Tibial artery (tissue), 4 donors: ENCODE measurements around the gene SPATA7.

Source experiments
- DNase-seq, 2 donors: peaks; one replicate each; pipeline ENCODE4 v3.0.0-alpha.2; 2019
- H3K27ac ChIP-seq, 2 donors: fragments of 200-600 bp; sonication (generic) in 1 of 2; 1 replicate in 1 of 2; 2 replicates in 1 of 2; pipeline ENCODE4 v1.5.1; 2018 to 2019; ENCODE audit warnings: mild to moderate bottlenecking in 1 of 2
- H3K27me3 ChIP-seq, 2 donors: fragments of 200-600 bp; sonication (generic) in 1 of 2; one replicate each; pipeline versions ENCODE4 v1.5.1 to v1.6.0; 2016 to 2019
- H3K36me3 ChIP-seq, 3 donors: fragments of 200-600 bp; sonication (generic) in 2 of 3; one replicate each; pipeline ENCODE4 v1.5.1; 2016 to 2019; ENCODE audit warnings: mild to moderate bottlenecking in 2 of 3
- H3K4me1 ChIP-seq, 4 donors: fragments of 200-600 bp; sonication (generic) in 2 of 4; 1 replicate in 3 of 4; 2 replicates in 1 of 4; pipeline ENCODE4 v1.5.1; 2016 to 2019
- H3K4me3 ChIP-seq, 2 donors: fragments of 200-600 bp; sonication (generic) in 1 of 2; 1 replicate in 1 of 2; 2 replicates in 1 of 2; pipeline ENCODE4 v1.5.1; 2018 to 2019; ENCODE audit warnings: mild to moderate bottlenecking in 2 of 2
- H3K9me3 ChIP-seq, 3 donors: fragments of 200-600 bp; sonication (generic) in 1 of 3; one replicate each; pipeline ENCODE4 v1.5.1; 2016 to 2019
- CTCF ChIP-seq, 2 experiments: fragments of 200-600 bp in 1 of 2; fragments of 450-650 bp in 1 of 2; IDR thresholded peaks; one replicate each; pipeline ENCODE4 v1.5.1; 2017 to 2019; ENCODE audit warnings: antibody characterized with exemption in 2 of 2, mild to moderate bottlenecking in 1 of 2, moderate library complexity in 1 of 2
- intact Hi-C: fragments of 100-400 bp; cut with DNase I; formaldehyde crosslinking; loops from one replicate; pipeline ENCODE4 v1.15.0; 2023; ENCODE audit warnings: low total_unique reads

The SPATA7 gene

GRCh38 chr14:88463318-88463717 is 77.9 kb downstream of the SPATA7 start:
- no peak for TF ChIP-seq CTCF (IDR thresholded peaks at IDR 0.05)
- peaks cover 0 to under 1% (median 0%) of the 10 kb centered on the region in 4 donors for H3K4me1 ChIP-seq
- H3K27me3 ChIP-seq: no peaks in the 10 kb centered on the region
- DNase-seq: no peak
- intact Hi-C loops: no loop called here
- H3K9me3 ChIP-seq: peaks cover 2 to 22% (median 11%) of the 10 kb centered on the region in 3 donors
- peaks cover 47 to 84% (median 66%) of the 10 kb centered on the region in 3 donors for H3K36me3 ChIP-seq
- no peak overlapping the region for H3K27ac ChIP-seq
- H3K4me3 ChIP-seq: no peak overlapping the region

GRCh38 chr14:88468406-88468805 is 82.9 kb downstream of the SPATA7 start:
- H3K4me1 ChIP-seq: peaks cover 0 to 6% (median 0%) of the 10 kb centered on the region in 4 donors
- H3K27ac ChIP-seq: no peak overlapping the region
- DNase-seq: no peak
- intact Hi-C loops: no loop called here
- no peak for TF ChIP-seq CTCF (IDR thresholded peaks at IDR 0.05)
- H3K4me3 ChIP-seq: no peak overlapping the region
- H3K36me3 ChIP-seq: peaks cover 70 to 96% (median 81%) of the 10 kb centered on the region in 3 donors
- no peaks in the 10 kb centered on the region for H3K9me3 ChIP-seq
- H3K27me3 ChIP-seq: no peaks in the 10 kb centered on the region

GRCh38 chr14:88470542-88471440 is 85.3 kb downstream of the SPATA7 start:
- no peak for DNase-seq
- TF ChIP-seq CTCF (IDR thresholded peaks at IDR 0.05): no peak
- intact Hi-C loops: no loop called here
- Histone ChIP-seq H3K9me3 (no peaks in the 10 kb centered on the region), H3K4me3 (no peak overlapping the region), H3K4me1 (peaks cover 0 to 6% (median 0%) of the 10 kb centered on the region in 4 donors), H3K36me3 (peaks cover 72 to 83% (median 80%) of the 10 kb centered on the region in 3 donors), H3K27me3 (no peaks in the 10 kb centered on the region), H3K27ac (no peak overlapping the region)

- no peak overlapping the region for H3K4me3 ChIP-seq
- no peak overlapping the region for H3K27ac ChIP-seq
- no peaks in the 10 kb centered on the region for H3K27me3 ChIP-seq
- no peaks in the 10 kb centered on the region for H3K9me3 ChIP-seq
- H3K36me3 ChIP-seq: peaks cover 56 to 92% (median 71%) of the 10 kb centered on the region in 3 donors
- intact Hi-C loops: no loop called here
- no peak for TF ChIP-seq CTCF (IDR thresholded peaks at IDR 0.05)
- peaks cover 0 to under 1% (median 0%) of the 10 kb centered on the region in 4 donors for H3K4me1 ChIP-seq
- DNase-seq: no peak
These were observed 88.3 kb downstream of the SPATA7 start for GRCh38 chr14:88473791-88474190.

- intact Hi-C loops: no loop called here
- Histone ChIP-seq H3K27ac (no peak overlapping the region), H3K9me3 (no peaks in the 10 kb centered on the region), H3K36me3 (peaks cover 45 to 90% (median 64%) of the 10 kb centered on the region in 3 donors), H3K4me3 (no peak overlapping the region), H3K4me1 (no peaks in the 10 kb centered on the region), H3K27me3 (no peaks in the 10 kb centered on the region)
- no peak for DNase-seq
- no peak for TF ChIP-seq CTCF (IDR thresholded peaks at IDR 0.05)
These were observed 90.8 kb downstream of the SPATA7 start for GRCh38 chr14:88476214-88476774.
